B cell (primary cell): ENCODE data around the gene EXOC7. TPM values are rescaled to one million over a fixed set of nuclear protein-coding genes. Genes with fewer than 3 reads are reported as not detected.

Experiments used
- ATAC-seq: fragments of 200-7000 bp; cut with Tn5 transposase; one replicate; pipeline ENCODE4 v1.10.0; 2021; ENCODE audit warnings: low read depth, mild to moderate bottlenecking, moderate number of reproducible peaks, moderate library complexity
- CTCF ChIA-PET: fragments of 350-600 bp; sonication (Branson Sonifier 250); formaldehyde crosslinking; loops from one replicate; lab custom pipeline; 2021; ENCODE audit warnings: antibody characterized with exemption, inconsistent platforms; lab: Charles Lee
- POLR2A ChIA-PET: fragments of 350-600 bp; sonication (Branson Sonifier 250); formaldehyde crosslinking; loops from one replicate; lab custom pipeline; 2021; ENCODE audit warnings: antibody characterized with exemption; lab: Charles Lee
- DNase-seq: peaks from one replicate; pipeline ENCODE4 v3.0.0; 2013
- H2AFZ ChIP-seq: 2 replicates; pipeline ENCODE4 v1.6.1; 2012; ENCODE audit warnings: mild to moderate bottlenecking, low read depth, low read length; ENCODE audit not compliant: insufficient read depth, poor library complexity, severe bottlenecking
- H3K27ac ChIP-seq, 2 donors: 1 replicate in 1 of 2; 2 replicates in 1 of 2; pipeline ENCODE4 v1.5.1; 2012 to 2013; ENCODE audit warnings: low read length in 2 of 2, mild to moderate bottlenecking in 2 of 2, moderate library complexity in 1 of 2
- H3K27me3 ChIP-seq, 4 experiments: fragments of 200-600 bp in 1 of 4; sonication (generic) in 1 of 4; replicated peaks in 1 of 4; 1 replicate in 2 of 4; 2 replicates in 2 of 4; pipeline versions ENCODE4 v1.6.1 to v1.7.0; 2013 to 2016; ENCODE audit warnings: low read length in 3 of 4, mild to moderate bottlenecking in 2 of 4, mixed read lengths in 1 of 4, moderate library complexity in 1 of 4; ENCODE audit not compliant: insufficient read depth in 4 of 4, control insufficient read depth in 3 of 4; ENCODE audit errors: control extremely low read depth in 1 of 4
- H3K36me3 ChIP-seq, 2 experiments: replicated peaks in 1 of 2; 1 replicate in 1 of 2; 2 replicates in 1 of 2; pipeline versions ENCODE4 v1.6.1 to v1.7.1; 2013; ENCODE audit warnings: low read length in 1 of 2; ENCODE audit not compliant: insufficient read depth in 2 of 2, control insufficient read depth in 1 of 2; ENCODE audit errors: control extremely low read depth in 1 of 2, extremely low read depth in 1 of 2
- H3K4me1 ChIP-seq, 2 donors: fragments of 200-600 bp in 1 of 2; sonication (generic) in 1 of 2; 1 replicate in 1 of 2; 2 replicates in 1 of 2; pipeline versions ENCODE4 v1.5.1 to v1.6.1; 2013 to 2017; ENCODE audit warnings: low read length in 2 of 2; ENCODE audit not compliant: control insufficient read depth in 2 of 2, insufficient read depth in 2 of 2
- H3K4me2 ChIP-seq: replicated peaks from 2 replicates; pipeline ENCODE3; 2012; ENCODE audit warnings: mild to moderate bottlenecking, low read depth, low read length; ENCODE audit not compliant: poor library complexity, severe bottlenecking
- H3K4me3 ChIP-seq, 5 experiments: fragments of 200-600 bp in 1 of 5; sonication (generic) in 1 of 5; 1 replicate in 3 of 5; 2 replicates in 2 of 5; pipeline versions ENCODE4 v1.5.1 to v1.7.0; 2011 to 2016; ENCODE audit warnings: low read length in 4 of 5, mild to moderate bottlenecking in 4 of 5, low read depth in 2 of 5, control low read depth in 1 of 5, moderate library complexity in 1 of 5; ENCODE audit not compliant: insufficient read depth in 1 of 5; ENCODE audit errors: control extremely low read depth in 1 of 5, extremely low read depth in 1 of 5
- H3K79me2 ChIP-seq: fragments of 200-600 bp; sonication (generic); one replicate; pipeline ENCODE4 v1.6.0; 2016; ENCODE audit warnings: low read length; ENCODE audit not compliant: control insufficient read depth, insufficient read depth
- H3K9ac ChIP-seq: fragments of 200-600 bp; sonication (generic); 2 replicates; pipeline ENCODE4 v1.6.1; 2017; ENCODE audit warnings: mild to moderate bottlenecking, low read length, moderate library complexity
- H3K9me3 ChIP-seq, 3 donors: one replicate each; pipeline versions ENCODE4 v1.6.1 to v1.7.1; 2013; ENCODE audit warnings: low read length in 2 of 3; ENCODE audit not compliant: control insufficient read depth in 2 of 3, insufficient read depth in 1 of 3; ENCODE audit errors: control extremely low read depth in 1 of 3
- H4K20me1 ChIP-seq: 2 replicates; pipeline ENCODE4 v1.6.0; 2012; ENCODE audit warnings: mild to moderate bottlenecking, low read length; ENCODE audit not compliant: insufficient read depth, control insufficient read depth, poor library complexity, severe bottlenecking
- H3K27ac Mint-ChIP-seq: one replicate; pipeline ENCODE4 v1.8.0; 2021; ENCODE audit warnings: mixed read lengths
- H3K27me3 Mint-ChIP-seq: one replicate; pipeline ENCODE4 v1.8.0; 2021; ENCODE audit warnings: mixed read lengths
- H3K4me1 Mint-ChIP-seq: one replicate; pipeline ENCODE4 v1.8.0; 2021; ENCODE audit warnings: mixed read lengths
- H3K4me3 Mint-ChIP-seq: one replicate; pipeline ENCODE4 v1.8.0; 2021; ENCODE audit warnings: mixed read lengths
- H3K9me3 Mint-ChIP-seq: one replicate; pipeline ENCODE4 v1.8.0; 2022; ENCODE audit warnings: mixed read lengths; ENCODE audit not compliant: insufficient read depth
- CTCF ChIP-seq: fragments of 200-600 bp; IDR thresholded peaks from one replicate; pipeline ENCODE4 v1.8.0; 2022; ENCODE audit warnings: antibody characterized with exemption, mild to moderate bottlenecking
- EZH2 ChIP-seq: IDR thresholded peaks from 2 replicates; pipeline ENCODE4 v1.6.1; 2012; ENCODE audit warnings: borderline replicate concordance, low read depth, mild to moderate bottlenecking, moderate library complexity, low read length; ENCODE audit not compliant: insufficient read depth, poor library complexity, severe bottlenecking
- WGBS: methylation state at CpG from one replicate; pipeline ENCODE4 v1.1.5; 2013; ENCODE audit warnings: missing lambda C conversion rate; ENCODE audit not compliant: insufficient coverage; 5-methylcytosine and 5-hydroxymethylcytosine counted together
- intact Hi-C: fragments of 100-400 bp; cut with micrococcal nuclease; formaldehyde crosslinking; loops from one replicate; pipeline ENCODE4 v1.10.0; 2022
- polyA plus RNA-seq: library from polyadenylated mRNA; depleted of rRNA; stranded (reverse); fragments of >200 nt; gene quantifications from 2 replicates; pipeline ENCODE4 v1.2.3, GENCODE V29; 2012
- total RNA-seq, 2 donors: library from RNA; stranded (reverse); fragments of 120-200 nt in 1 of 2; gene quantifications; 1 replicate in 1 of 2; 2 replicates in 1 of 2; pipeline versions ENCODE4 v1.2.3 to v1.2.4, GENCODE V29; 2013 to 2022

EXOC7 gene
- total and polyA plus RNA-seq, 2 donors (not counting 1 experiment from before 2014, with no cell fraction given): 105 to 194 TPM

DNA sequence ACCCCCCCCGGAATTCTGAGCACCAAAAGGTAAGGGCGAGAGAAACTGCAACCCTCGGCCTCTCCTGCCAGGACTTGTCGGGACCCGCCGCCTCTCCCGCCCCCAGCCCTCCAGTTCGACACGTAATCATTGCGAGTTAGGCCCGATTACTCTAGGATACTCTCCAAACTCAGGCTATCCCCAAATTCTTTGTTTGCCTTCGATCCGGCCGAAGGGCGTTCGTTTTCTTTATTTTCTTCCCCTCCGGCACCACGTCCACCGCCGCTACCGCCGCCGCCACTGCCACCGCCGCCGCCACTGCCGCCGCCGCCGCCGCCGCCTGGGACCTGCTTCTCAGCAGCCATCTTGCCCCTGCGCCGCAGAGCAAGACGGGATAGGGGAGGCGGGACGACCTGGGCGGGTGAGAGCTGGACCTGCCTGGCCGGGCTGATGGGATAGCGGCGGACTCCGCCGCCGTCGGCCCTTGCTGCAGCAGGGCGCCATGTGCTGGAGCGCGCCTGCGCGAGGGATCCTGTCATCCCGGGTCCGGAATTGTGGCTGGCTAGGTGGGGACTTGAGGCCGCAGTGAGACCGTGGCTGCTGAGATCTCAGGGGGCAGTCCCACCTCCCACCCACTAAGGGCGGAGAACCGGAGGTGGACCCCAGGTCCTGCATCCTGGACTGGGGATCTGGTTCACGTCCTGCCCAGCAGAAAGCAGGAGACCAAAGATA is 31.3 kb downstream of the EXOC7 start, which contains the start of gene SRP68:
Gene SRP68 (minus strand): TSS at position 370 of the 711 bp plus-strand sequence. CDS start 26 bp downstream, at position 344.
- Histone ChIP-seq H3K79me2 (peaks cover 45% of the 10 kb centered on the region), H3K27me3 (peaks cover 0 to 39% (median 26%) of the 10 kb centered on the region in 4 experiments), H2AFZ (peak within 1 kb of the TSS; percentile 93), H3K4me3 (peak within 1 kb of the TSS; percentile 80 to 92 (median 89)), H3K27ac (peak within 1 kb of the TSS; percentile 74 to 87), H3K4me2 (peak within 1 kb of the TSS; percentile 83), H3K4me1 (peaks cover 46 to 53% of the 10 kb centered on the region in 2 donors), H3K36me3 (peaks cover 0 to 15% of the 10 kb centered on the region in 2 experiments), H4K20me1 (peaks cover 17% of the 10 kb centered on the region), H3K9ac (peak within 1 kb of the TSS; percentile 83), H3K9me3 (peaks cover 0 to 21% (median 0%) of the 10 kb centered on the region in 3 donors)
- ChIA-PET CTCF (interaction anchor here (0.5 kb wide), 1 partner anchor 59 kb away, joined by 3 read pairs; no protein-coding TSS in a partner anchor), POLR2A (no interaction called here)
- Mint-ChIP-seq H3K27me3 (peaks cover 21% of the 10 kb centered on the region), H3K9me3 (no peaks in the 10 kb centered on the region), H3K4me1 (peaks cover 59% of the 10 kb centered on the region), H3K27ac (peak within 1 kb of the TSS; percentile 94), H3K4me3 (peak within 1 kb of the TSS; percentile 96)
- intact Hi-C loops: loop anchor here (2.0 kb wide), 1 partner anchor 280 kb away; the partner anchor contains the start of gene PRPSAP1
- no peak for TF ChIP-seq EZH2
- no peak for TF ChIP-seq CTCF
- peak; percentile 87 for DNase-seq
- peak; percentile 93 for ATAC-seq
- 1% methylated on average over 48 of the region's 57 CpGs for WGBS
